GM19372 (cell line): ENCODE data around the gene ARSG.
"Not testable (repeated sequence)": the region's sequence is repeated elsewhere in the genome, so short reads cannot be mapped to it uniquely, and the experiment has no call there.

Source experiments
- ATAC-seq: cut with Tn5 transposase; IDR thresholded peaks from one replicate; pipeline ENCODE4 v1.9.1; 2021; ENCODE audit warnings: mild to moderate bottlenecking, low read depth, moderate library complexity; ENCODE audit not compliant: unreplicated experiment

ARSG gene

GRCh38 chr17:68326681-68327080 is 35.4 kb downstream of the ARSG start:
- ATAC-seq: no peak

GRCh38 chr17:68327823-68328557 is 36.7 kb downstream of the ARSG start:
- no peak for ATAC-seq

- ATAC-seq: no peak
These were observed 37.4 kb downstream of the ARSG start for GRCh38 chr17:68328676-68329075.

- ATAC-seq: no peak
These were observed 38.0 kb downstream of the ARSG start for GRCh38 chr17:68329331-68329730.

- not testable (repeated sequence) for ATAC-seq
These were observed 40.6 kb downstream of the ARSG start for GRCh38 chr17:68331932-68332331.

GRCh38 chr17:68334393-68334792 is 43.1 kb downstream of the ARSG start:
- ATAC-seq: no peak

GRCh38 chr17:68341482-68341881 is 50.2 kb downstream of the ARSG start:
- no peak for ATAC-seq

GRCh38 chr17:68343976-68344375 is 52.7 kb downstream of the ARSG start:
- ATAC-seq: no peak

- ATAC-seq: no peak
These were observed 53.4 kb downstream of the ARSG start for GRCh38 chr17:68344701-68345136.

- ATAC-seq: peak; percentile 56
These were observed 55.2 kb downstream of the ARSG start for GRCh38 chr17:68346448-68346847.

- ATAC-seq: no peak
These were observed 56.1 kb downstream of the ARSG start for GRCh38 chr17:68347380-68347779.

GRCh38 chr17:68349157-68349556 is 57.9 kb downstream of the ARSG start:
- no peak for ATAC-seq

- ATAC-seq: no peak
These were observed 60.1 kb downstream of the ARSG start for GRCh38 chr17:68351395-68351794.

- no peak for ATAC-seq
These were observed 60.7 kb downstream of the ARSG start for GRCh38 chr17:68352041-68352440.

GRCh38 chr17:68352671-68353070 is 61.4 kb downstream of the ARSG start:
- not testable (repeated sequence) for ATAC-seq

- no peak for ATAC-seq
These were observed 61.8 kb downstream of the ARSG start for GRCh38 chr17:68353111-68353521.

- not testable (repeated sequence) for ATAC-seq
These were observed 63.0 kb downstream of the ARSG start for GRCh38 chr17:68354311-68354710.

GRCh38 chr17:68355108-68355507 is 63.8 kb downstream of the ARSG start:
- ATAC-seq: not testable (repeated sequence)

- no peak for ATAC-seq
These were observed 65.2 kb downstream of the ARSG start for GRCh38 chr17:68356520-68356919.

- ATAC-seq: no peak
These were observed 65.7 kb downstream of the ARSG start for GRCh38 chr17:68356949-68357455.

- ATAC-seq: no peak
These were observed 66.6 kb downstream of the ARSG start for GRCh38 chr17:68357886-68358285.

- no peak for ATAC-seq
These were observed 68.7 kb downstream of the ARSG start for GRCh38 chr17:68359791-68360535.
